HG02852 (cell line): ENCODE results near the gene SYMPK.
A peak's percentile ranks its signal among the peaks of the same experiment; 100 is the strongest.

Source experiments
- ATAC-seq: cut with Tn5 transposase; IDR thresholded peaks from one replicate; pipeline ENCODE4 v1.9.1; 2021; ENCODE audit warnings: mild to moderate bottlenecking, moderate library complexity; ENCODE audit not compliant: unreplicated experiment

The SYMPK gene

GRCh38 chr19:45886427-45887199, 23.7 kb upstream of the SYMPK start:
- ATAC-seq, result peak; percentile 47

DNA sequence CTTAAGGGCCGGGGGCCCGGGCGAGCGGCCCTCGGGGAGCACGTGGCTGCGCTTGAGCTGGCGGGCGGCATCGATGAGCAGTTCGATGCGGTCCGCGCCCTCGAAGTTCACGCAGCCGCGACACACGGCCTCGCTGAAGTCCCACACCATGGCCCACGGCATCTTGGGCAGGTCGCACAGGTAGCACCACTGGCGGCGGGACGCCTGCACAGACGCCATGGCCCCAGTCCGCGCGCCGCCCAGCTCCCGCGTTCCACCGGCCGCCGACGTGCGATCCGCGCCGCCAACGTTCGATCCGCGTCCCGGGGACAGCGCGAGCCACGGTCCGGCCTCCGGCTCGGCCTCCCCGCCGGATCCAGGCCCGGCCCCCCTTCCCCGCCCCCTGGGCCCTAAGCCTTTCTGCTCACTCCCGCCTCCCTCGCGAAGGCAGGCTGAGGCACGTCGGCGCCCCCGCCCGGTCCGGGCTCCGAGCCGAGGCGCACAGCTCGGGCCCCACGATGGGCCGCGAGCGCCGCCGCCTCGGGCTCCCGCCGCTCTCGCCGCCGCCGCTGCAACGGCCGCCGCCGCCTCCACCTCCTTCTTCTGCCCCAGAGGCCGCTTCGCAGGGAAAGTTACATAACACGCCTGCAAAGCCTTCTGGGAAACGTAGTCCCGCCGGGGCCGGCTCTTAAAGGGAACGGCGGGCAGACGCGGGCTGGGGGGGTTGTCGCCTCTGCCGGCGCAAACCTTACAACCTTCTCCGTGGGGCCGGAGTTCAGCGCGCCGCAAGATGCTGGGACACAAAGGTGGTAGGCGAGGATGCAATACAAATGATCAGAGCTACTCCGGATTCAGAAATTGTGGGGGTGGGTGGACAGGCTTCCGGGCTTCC, 22.8 kb upstream of the SYMPK start, which contains the start of gene IRF2BP1:
Gene IRF2BP1, minus strand, starts transcription at position 586 of the 871 bp plus-strand sequence. Its CDS starts 367 bp downstream, at position 219.
- ATAC-seq, result peak; percentile 54

GRCh38 chr19:45884682-45885555, 22.0 kb upstream of the SYMPK start:
- ATAC-seq, result no peak

GRCh38 chr19:45883881-45884681, 21.1 kb upstream of the SYMPK start:
- ATAC-seq, result no peak

DNA sequence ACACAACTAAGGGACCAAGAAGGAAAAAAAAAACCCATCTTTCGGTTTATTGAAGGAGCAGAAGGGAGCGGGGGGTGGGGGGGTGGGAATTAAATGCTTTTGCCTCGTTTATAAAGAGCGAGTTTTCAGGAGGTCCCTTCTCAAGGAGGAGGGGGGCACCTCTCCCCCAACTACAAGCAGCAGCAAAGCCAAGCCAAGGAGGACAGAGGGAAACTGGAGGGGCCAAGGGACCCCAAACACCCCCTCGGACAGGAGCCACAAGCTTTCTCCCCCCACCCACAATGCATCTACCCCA, 20.6 kb upstream of the SYMPK start:
- no peak for ATAC-seq

GRCh38 chr19:45882652-45883585, 20.0 kb upstream of the SYMPK start:
- no peak for ATAC-seq

DNA sequence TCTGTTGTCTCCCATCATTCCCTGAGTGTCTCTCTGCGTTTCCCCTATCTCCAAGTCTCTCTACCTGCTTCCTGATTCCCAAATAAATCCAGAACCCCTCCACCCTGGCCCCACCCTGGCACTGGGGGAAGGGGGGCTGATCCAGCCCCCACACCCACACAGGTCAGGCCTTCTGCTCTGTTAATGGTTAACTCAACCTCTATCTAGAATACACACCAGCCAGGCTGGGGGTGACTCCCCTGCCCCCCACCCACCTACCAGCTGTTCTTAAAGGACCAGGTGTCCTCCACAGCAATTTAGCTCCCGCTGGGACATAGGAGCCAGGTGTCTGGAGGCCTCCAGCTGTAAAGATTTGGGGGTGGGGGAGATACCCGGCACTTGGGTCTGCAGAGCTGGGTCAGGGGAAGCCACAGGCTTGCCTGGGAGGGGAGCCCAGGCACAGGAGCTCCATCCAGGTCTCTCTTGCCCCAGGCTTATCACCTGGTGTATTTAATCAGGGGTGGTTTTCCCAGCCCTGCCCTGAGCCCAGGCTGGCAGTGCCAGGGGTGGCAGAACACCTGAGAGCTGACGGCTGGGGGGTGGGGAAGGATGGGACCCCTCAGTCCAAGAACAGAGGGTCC, 19.1 kb upstream of the SYMPK start:
- ATAC-seq, result no peak

GRCh38 chr19:45881082-45881908, 18.3 kb upstream of the SYMPK start:
- no peak for ATAC-seq

DNA sequence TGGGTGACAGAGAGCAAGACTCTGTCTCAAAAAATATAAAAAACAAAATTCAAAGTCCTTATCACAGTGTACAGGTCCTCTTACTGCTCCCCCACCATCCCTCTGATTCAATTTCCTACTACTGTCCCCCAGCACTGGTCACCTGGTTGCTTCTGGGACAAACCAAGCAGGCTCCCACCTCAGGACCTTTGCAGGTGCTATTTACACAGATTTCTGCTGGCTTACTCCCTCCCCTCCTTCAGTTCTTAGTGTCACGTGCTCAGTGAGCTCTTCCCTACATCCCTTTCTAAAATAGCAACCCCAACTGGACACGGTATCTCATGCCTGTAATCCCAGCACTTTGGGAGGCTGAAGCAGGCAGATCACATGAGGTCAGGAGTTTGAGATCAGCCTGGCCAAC, 17.0 kb upstream of the SYMPK start:
- no peak for ATAC-seq

DNA sequence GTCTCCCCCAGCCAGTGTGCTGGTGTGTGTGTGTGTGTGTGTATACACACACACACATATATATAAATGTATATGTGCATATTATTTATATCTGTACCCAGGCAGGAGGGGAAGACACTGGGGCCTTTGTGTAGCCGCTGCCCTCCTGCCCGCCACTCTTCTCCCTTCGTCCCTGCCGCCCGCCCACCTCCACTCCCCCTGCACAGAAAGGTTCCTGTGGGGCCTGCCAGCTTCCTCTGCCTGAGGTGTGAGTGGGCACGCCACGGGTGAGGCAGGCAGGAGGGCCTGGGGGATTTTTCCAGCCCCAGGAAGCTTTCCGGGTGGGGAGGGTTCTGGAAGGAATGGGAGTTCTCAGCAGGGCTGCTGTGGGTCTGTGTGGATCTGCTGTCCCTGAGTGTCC, 16.1 kb upstream of the SYMPK start:
- ATAC-seq, result no peak

GRCh38 chr19:45878043-45878794, 15.3 kb upstream of the SYMPK start:
- no peak for ATAC-seq

DNA sequence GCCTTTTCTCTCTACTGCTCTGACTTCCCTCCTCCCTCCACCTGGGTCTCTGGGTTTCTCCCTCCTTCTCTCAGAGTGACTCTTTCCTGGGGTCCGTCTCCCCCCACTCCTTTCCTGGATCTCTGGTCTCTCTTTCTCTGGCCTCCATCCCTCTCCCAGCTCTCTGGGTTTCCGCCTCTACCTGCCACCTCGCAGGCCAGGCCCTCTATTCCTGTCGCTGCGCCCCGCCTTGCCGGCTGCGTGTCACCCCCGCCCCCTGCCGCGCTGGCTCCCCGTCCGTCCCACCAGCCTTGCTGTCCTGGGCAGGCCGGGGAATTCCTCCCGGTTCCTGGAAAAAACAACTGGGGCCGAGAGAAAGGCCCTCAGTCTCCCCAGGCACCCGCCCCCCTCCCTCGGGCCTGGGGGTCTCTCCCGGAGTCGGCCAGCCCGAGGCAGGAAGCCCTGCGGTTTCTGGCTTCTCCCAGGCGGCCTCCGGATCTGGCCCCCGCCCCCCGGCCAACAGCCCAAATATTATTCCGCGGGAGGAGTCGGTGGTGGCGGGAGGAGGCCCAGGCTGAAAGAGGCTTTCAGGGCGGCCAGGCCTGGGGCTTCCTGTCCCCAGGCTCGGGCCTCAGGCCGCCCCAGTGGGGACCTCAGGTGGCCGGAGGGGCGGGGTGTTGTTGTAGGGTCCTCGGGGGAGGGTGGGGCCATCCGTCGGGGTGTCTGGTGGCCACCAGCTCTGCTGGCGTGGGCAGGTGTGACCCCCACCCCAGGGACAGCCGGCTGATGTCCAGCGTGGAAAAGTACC, 13.7 kb upstream of the SYMPK start:
- ATAC-seq, result no peak

GRCh38 chr19:45876161-45876410, 13.1 kb upstream of the SYMPK start:
- ATAC-seq, result no peak

DNA sequence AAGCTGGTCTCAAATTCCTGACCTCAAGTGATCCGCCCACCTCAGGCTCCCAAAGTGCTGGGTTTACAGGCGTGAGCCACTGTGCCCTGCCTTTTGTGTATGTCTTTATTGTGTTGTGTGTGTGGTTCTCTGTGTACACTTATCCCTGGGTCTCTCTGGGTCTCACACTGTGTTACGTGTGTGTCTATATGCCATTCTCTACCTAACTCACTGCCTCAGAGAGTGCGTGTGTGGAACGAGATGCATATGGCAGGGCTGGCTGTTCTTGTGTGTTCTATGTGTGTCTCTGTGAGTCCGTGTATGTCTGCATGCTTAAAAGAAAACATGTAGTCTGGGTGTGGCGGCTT, 11.6 kb upstream of the SYMPK start:
- no peak for ATAC-seq

- no peak for ATAC-seq
These were observed 10.3 kb upstream of the SYMPK start for GRCh38 chr19:45873219-45873772.

GRCh38 chr19:45872095-45872919, 9.4 kb upstream of the SYMPK start:
- no peak for ATAC-seq
